MM.1S (cell line): ENCODE results near the gene P4HA3.

ENCODE experiments used
- CTCF ChIP-seq: fragments of 300-600 bp; sonication (generic); IDR thresholded peaks from 2 replicates; pipeline ENCODE4 v1.5.1; 2016; ENCODE audit warnings: antibody characterized with exemption, low read length, mixed read lengths
- EZH2 ChIP-seq: fragments of 300-600 bp; sonication (generic); optimal IDR thresholded peaks from 2 replicates; pipeline ENCODE3; 2017; ENCODE audit warnings: low read depth, mild to moderate bottlenecking, antibody characterized with exemption, low read length, mixed read lengths
- EZH2phosphoT487 ChIP-seq: fragments of 300-600 bp; sonication (generic); IDR thresholded peaks from 2 replicates; pipeline ENCODE4 v1.6.1; 2018; ENCODE audit warnings: antibody characterized with exemption, low read length

GRCh38 chr11:74232311-74232950 is 79.0 kb downstream of the P4HA3 start:
- no peak for TF ChIP-seq CTCF
- TF ChIP-seq EZH2phosphoT487, result no peak
- no peak for TF ChIP-seq EZH2
